ENCODE measurements around the gene KDM2A.

KDM2A gene

GRCh38 chr11:67273260-67273990 lies 154.4 kb downstream of the KDM2A start:
- H3K4me3 ChIP-seq (ENCODE audit: low read depth, low read length), result no peak overlapping the region
- DNase-seq (ENCODE audit: low read depth, low spot score), result no peak
- POLR2A ChIA-PET, result no interaction called here
- CTCF ChIA-PET, result interaction anchor here (0.6 to 3.9 kb wide), 5 partner anchors 8 to 232 kb away, joined by 3 to 29 read pairs (median 3); no protein-coding TSS in a partner anchor
- TF ChIP-seq CTCF (IDR thresholded peaks at IDR 0.05; ENCODE audit: insufficient read depth, low read length, missing control alignments), result no peak

GRCh38 chr11:67274768-67275605 lies 155.9 kb downstream of the KDM2A start:
- no peak for DNase-seq (ENCODE audit: low read depth, low spot score)
- TF ChIP-seq CTCF (IDR thresholded peaks at IDR 0.05; ENCODE audit: insufficient read depth, low read length, missing control alignments), result no peak
- CTCF ChIA-PET, result interaction anchor here (1.2 kb wide), 1 partner anchor 12 kb away, joined by 5 read pairs; no protein-coding TSS in a partner anchor
- no peak overlapping the region for H3K4me3 ChIP-seq (ENCODE audit: low read depth, low read length)
- POLR2A ChIA-PET, result no interaction called here

GRCh38 chr11:67275606-67276409 lies 156.7 kb downstream of the KDM2A start:
- DNase-seq (ENCODE audit: low read depth, low spot score), result no peak
- CTCF ChIA-PET, result interaction anchor here (0.7 kb wide), 1 partner anchor 12 kb away, joined by 3 read pairs; no protein-coding TSS in a partner anchor
- POLR2A ChIA-PET, result no interaction called here
- TF ChIP-seq CTCF (IDR thresholded peaks at IDR 0.05; ENCODE audit: insufficient read depth, low read length, missing control alignments), result no peak
- H3K4me3 ChIP-seq (ENCODE audit: low read depth, low read length), result no peak overlapping the region

GRCh38 chr11:67276781-67277230 lies 157.7 kb downstream of the KDM2A start:
- DNase-seq (ENCODE audit: low read depth, low spot score), result no peak
- TF ChIP-seq CTCF (IDR thresholded peaks at IDR 0.05; ENCODE audit: insufficient read depth, low read length, missing control alignments), result peak; percentile 51
- ChIA-PET POLR2A (interaction anchor here (1.4 to 2.9 kb wide), 2 partner anchors 11 to 41 kb away, joined by 8 to 18 read pairs; partner anchors contain the start of gene ANKRD13D), CTCF (interaction anchor here (0.9 to 3.1 kb wide), 7 partner anchors 10 to 105 kb away, joined by 3 to 20 read pairs (median 8); partner anchors contain the start of genes ANKRD13D and GRK2)
- H3K4me3 ChIP-seq (ENCODE audit: low read depth, low read length), result peak overlapping the region; percentile 52

- TF ChIP-seq CTCF (IDR thresholded peaks at IDR 0.05; ENCODE audit: insufficient read depth, low read length, missing control alignments), result no peak
- peak overlapping the region; percentile 52 for H3K4me3 ChIP-seq (ENCODE audit: low read depth, low read length)
- DNase-seq (ENCODE audit: low read depth, low spot score), result no peak
- CTCF ChIA-PET, result interaction anchor here (0.9 to 3.1 kb wide), 8 partner anchors 10 to 105 kb away, joined by 3 to 20 read pairs (median 6); partner anchors contain the start of genes ANKRD13D and GRK2
- POLR2A ChIA-PET, result interaction anchor here (0.7 to 2.9 kb wide), 3 partner anchors 11 to 40 kb away, joined by 3 to 18 read pairs (median 8); partner anchors contain the start of genes ANKRD13D and SSH3
Observed at GRCh38 chr11:67277231-67277961, 158.3 kb downstream of the KDM2A start.
